GM18508 (cell line): ENCODE data around the gene AMBRA1.

Experiments used
- ATAC-seq: cut with Tn5 transposase; IDR thresholded peaks from one replicate; pipeline ENCODE4 v1.9.1; 2021; ENCODE audit warnings: moderate number of reproducible peaks; ENCODE audit not compliant: insufficient read depth, unreplicated experiment

AMBRA1 gene

GRCh38 chr11:46414466-46414796 lies 179.4 kb downstream of the AMBRA1 start:
- ATAC-seq = no peak

GRCh38 chr11:46413760-46414465 lies 179.9 kb downstream of the AMBRA1 start:
- no peak for ATAC-seq

GRCh38 chr11:46410021-46410420 lies 183.8 kb downstream of the AMBRA1 start:
- no peak for ATAC-seq

GRCh38 chr11:46408407-46408986 lies 185.3 kb downstream of the AMBRA1 start:
- ATAC-seq = no peak

GRCh38 chr11:46407635-46408034 lies 186.2 kb downstream of the AMBRA1 start:
- no peak for ATAC-seq

GRCh38 chr11:46404476-46405017 lies 189.3 kb downstream of the AMBRA1 start:
- ATAC-seq = no peak

- no peak for ATAC-seq
These were observed 190.6 kb downstream of the AMBRA1 start for GRCh38 chr11:46402957-46403902.

- no peak for ATAC-seq
These were observed 196.3 kb downstream of the AMBRA1 start for GRCh38 chr11:46397526-46397925.

- no peak for ATAC-seq
These were observed 200.1 kb downstream of the AMBRA1 start for GRCh38 chr11:46393759-46394158.

GRCh38 chr11:46393231-46393616 lies 200.6 kb downstream of the AMBRA1 start:
- ATAC-seq = no peak

GRCh38 chr11:46392421-46393230 lies 201.2 kb downstream of the AMBRA1 start:
- no peak for ATAC-seq

- ATAC-seq = no peak
These were observed 202.0 kb downstream of the AMBRA1 start, which contains the start of gene CHRM4 for GRCh38 chr11:46391578-46392420. TSS of gene CHRM4 (minus strand) at chr11:46391776. CDS start at chr11:46386557, 5,219 bp downstream.

GRCh38 chr11:46391186-46391577 lies 202.6 kb downstream of the AMBRA1 start:
- ATAC-seq = no peak

- no peak for ATAC-seq
These were observed 203.3 kb downstream of the AMBRA1 start for GRCh38 chr11:46390331-46391171.

- no peak for ATAC-seq
These were observed 204.1 kb downstream of the AMBRA1 start for GRCh38 chr11:46389450-46390330.

GRCh38 chr11:46388619-46389449 lies 205.0 kb downstream of the AMBRA1 start:
- ATAC-seq = no peak
